Stimulated activated naive CD4-positive, alpha-beta T cell (primary cell): ENCODE measurements around the gene MYO18B.

ENCODE experiments used
- DNase-seq, 6 experiments: peaks; one replicate each; lab custom pipeline; 2025; lab: John Stamatoyannopoulos, UW

MYO18B gene

DNA sequence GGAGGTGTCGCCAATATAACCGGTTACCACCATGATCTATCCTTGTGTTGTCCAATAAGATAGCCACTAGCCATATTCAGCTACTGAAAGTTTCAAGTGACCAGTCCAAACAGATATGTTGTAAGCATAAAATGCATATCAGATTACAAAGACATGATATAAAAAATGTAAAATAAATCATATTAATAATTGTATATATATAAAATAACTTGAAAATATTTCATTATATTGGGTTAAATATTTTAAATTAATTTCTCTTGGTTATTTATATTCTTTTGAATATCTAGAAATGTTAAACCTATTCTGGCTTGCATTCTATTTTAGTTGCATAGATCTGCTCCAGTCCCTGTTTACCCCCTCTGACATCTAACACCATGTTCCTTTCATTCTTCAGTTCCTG, 305.5 kb downstream of the MYO18B start:
- no peak for DNase-seq

- no peak for DNase-seq
Observed at GRCh38 chr22:26047920-26048319, 305.9 kb downstream of the MYO18B start.

- DNase-seq: no peak
Observed at GRCh38 chr22:26050079-26050478, 308.1 kb downstream of the MYO18B start.

DNA sequence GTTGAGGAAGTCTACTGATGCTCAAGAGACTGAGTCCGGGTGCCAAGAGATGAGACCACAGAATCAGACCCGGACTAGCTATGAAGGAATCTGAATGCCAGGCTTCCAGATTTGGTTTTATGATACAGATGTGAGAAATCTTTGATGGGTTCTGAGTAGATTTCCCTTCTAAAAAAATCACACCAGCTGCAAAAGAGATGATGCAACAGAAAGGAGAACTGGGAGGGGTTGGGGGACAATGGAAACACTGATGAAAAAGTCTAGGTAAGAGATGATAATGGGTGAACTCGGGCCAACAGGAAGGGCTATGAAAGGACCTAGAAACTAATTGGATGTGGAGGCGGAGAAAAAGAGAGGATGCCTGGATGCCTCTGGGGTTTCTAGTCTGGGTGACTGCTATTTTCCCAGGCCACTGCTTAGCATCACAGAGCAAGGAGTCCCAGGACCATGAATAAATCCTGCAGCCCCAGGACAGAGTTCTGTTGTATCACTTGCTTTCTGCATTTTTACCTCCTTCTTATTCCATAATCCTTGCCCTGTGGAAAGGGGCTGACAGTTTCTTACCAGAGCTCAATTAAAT, 311.8 kb downstream of the MYO18B start:
- DNase-seq: no peak

GRCh38 chr22:26054841-26055605, 313.0 kb downstream of the MYO18B start:
- DNase-seq: no peak

- DNase-seq: no peak
Observed at GRCh38 chr22:26055693-26056092, 313.7 kb downstream of the MYO18B start.

DNA sequence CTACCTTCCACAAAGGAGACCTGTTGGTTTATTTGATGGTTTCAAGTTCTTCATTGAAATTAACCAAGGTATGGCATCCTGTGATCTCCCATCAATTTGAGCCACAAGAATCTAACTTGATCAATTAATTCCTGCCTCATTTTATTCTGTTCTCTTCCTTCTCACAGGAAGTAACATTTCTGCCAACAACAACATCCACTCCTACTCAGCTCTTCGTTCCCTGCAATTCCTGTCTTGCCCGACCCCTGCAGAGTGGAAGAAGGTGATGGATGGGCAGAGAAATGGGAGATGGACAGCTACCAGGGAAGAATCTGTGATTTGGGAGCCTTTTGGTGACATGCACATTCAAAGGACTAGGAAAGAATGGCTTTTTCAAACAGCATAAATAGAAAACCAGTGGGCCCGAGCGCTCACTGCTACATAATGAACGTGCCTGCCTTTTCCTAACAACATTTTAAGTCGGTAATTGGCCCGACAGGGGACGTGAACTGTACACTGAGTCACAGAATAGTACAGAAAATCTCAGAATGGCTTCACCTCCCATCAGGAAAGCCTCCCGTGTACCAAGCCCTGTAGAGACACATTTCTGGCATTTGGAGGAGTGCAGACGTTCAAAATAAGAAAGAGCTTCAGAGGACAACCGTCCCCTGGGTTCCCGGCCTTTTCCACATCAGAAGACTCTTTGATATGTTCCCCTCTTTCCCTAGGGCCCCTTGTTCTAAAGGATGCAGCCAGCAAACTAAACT, 314.6 kb downstream of the MYO18B start:
- DNase-seq: no peak

- DNase-seq: no peak
Observed at GRCh38 chr22:26057731-26058130, 315.7 kb downstream of the MYO18B start.

DNA sequence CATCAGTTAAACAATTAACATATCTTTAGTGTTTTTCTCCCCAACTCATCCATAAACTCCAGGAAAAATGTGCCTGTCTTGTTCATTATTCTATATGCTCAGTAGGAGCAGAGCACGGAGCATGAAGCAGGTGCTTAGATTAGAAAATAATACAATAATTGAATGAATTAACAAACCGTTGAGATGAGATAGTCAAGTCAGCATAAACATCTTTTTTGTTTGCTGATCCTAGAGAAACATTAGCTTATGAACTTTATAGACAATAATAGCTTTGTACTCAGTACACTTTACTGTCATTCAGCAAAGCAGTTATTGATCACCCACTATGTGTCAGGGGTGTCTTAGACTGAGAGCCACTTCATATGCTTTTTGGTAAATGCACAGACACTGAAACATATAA, 322.1 kb downstream of the MYO18B start:
- no peak for DNase-seq

- no peak for DNase-seq
Observed at GRCh38 chr22:26065847-26066246, 323.9 kb downstream of the MYO18B start.

- DNase-seq: no peak
Observed at GRCh38 chr22:26066534-26066933, 324.5 kb downstream of the MYO18B start.

DNA sequence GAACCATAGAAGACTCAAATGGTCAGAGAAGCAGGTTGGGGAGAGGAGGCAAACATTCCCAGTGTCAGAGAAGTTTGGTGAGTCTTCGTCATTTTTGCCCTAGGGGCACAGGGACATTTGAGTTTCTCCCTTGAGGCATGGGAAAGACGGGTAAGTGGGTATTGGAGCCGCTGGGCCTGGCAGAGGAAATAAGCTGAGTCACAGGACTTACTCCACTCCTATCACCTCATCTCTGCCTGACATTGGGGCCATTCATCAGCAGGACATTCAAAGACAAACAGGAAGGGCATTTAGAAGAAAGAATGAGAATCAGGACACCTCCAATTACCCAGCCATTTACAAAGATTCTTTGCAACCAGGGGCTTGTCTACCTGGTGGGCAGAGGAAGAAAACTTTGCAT, 326.6 kb downstream of the MYO18B start:
- no peak for DNase-seq

- no peak for DNase-seq
Observed at GRCh38 chr22:26072621-26073020, 330.6 kb downstream of the MYO18B start.

- DNase-seq: no peak
Observed at GRCh38 chr22:26075251-26075650, 333.3 kb downstream of the MYO18B start.

GRCh38 chr22:26079009-26079408, 337.0 kb downstream of the MYO18B start:
- no peak for DNase-seq
